NCI-H524 (cell line): Measurements from ENCODE around the gene SF3A1.

Experiments
- DNase-seq, 2 experiments: peaks; one replicate each; lab custom pipeline; 2025; lab: John Stamatoyannopoulos, UW

Gene SF3A1

DNA sequence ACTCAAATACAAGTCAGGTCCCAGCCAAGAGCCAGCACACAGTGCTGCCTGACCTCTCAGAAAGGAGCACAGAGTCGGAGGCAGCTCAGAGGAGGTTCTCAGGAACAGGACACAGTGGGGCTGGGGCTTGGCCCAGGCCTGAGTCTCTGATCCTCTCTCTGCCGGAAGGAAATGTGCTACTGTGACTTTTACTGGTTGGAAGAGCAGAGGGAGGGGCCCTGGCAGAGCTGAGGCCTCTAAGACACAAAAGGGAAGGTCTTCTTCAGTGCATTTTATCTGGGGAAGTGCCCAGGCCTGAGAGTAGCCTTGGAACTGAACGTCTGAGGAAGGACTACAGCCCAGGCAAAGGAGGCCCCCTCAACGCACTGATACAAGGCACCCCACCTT is 51.2 kb downstream of the SF3A1 start:
- DNase-seq: no peak

GRCh38 chr22:30304495-30305244 is 52.0 kb downstream of the SF3A1 start:
- peak in 1 of 2 experiments; percentile 31 for DNase-seq

GRCh38 chr22:30302810-30303138 is 53.9 kb downstream of the SF3A1 start:
- no peak for DNase-seq

DNA sequence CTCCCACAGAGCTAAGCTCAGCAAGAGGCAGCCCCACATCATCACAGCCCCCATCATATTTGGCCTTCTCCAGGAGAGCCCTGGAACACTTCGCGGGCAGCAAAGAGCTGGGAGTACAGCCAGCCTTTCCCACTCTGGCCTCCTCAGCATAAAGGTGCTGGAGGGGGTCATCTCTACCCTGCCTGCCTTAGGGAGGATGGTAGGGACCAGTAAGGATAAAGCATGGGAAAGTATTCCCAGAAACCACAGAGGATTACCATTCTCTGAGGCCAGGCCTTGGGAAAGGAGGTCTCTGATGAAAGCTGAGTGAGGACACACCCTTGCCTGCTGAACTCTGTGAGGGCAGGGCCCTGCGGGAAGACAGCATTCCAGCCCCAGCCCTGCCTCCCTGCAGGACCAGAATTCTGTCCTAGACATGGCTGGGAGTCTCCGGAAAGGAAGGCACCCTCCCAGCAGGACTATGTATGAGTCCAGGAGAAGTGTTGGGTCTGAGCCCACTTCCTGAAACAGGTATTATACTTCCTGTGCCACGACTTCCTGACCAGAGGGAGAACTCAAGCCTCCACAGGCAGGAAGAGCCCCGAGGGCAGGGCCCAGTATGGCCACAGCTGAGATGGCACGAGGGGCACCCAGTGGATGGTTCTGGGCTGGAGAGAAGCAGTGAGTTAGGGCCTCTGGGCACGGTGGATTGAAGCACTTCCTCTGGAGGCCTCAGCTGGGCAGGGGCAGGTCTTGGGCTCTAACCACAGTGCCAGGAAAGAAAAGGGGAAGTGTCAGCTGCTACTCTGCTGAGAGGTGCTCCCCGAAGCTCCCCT is 54.5 kb downstream of the SF3A1 start:
- no peak for DNase-seq

- DNase-seq: no peak
These were observed 57.4 kb downstream of the SF3A1 start for GRCh38 chr22:30299322-30299721.

GRCh38 chr22:30297991-30298701 is 58.5 kb downstream of the SF3A1 start:
- no peak for DNase-seq

DNA sequence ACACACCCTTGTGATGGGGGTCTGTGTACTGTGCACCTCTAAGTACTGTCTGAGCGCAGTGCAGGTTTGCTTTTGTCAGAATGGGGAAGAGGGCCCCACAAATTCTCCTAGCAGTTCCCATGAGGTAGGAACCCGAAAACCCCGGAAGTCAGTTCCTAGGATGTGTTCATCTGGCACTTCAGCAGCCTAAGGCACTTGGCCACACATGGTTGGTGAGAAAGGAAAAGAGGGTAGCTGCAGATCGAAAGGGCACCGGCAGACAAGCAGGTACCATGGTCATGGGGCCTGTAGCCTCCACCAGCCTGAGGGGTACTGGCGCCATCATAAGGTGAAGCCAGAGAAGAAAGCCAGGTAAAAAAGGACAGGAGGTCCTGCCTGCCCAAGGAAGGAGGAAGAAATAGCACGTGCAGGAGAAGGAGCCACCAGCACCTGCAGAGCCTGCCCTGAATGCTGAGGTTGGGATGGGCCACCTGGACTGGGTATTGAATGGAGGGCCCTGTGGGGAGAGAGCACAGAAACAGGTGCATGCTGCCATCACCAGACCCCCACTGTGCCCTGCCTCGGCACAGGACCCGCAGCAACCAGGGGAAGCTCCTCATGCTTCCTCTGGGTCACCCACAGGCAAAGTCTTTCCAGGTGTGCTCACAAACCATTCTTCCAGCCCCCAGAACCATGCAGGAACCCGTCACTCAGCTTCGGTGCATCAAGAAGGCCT is 59.3 kb downstream of the SF3A1 start:
- no peak for DNase-seq

- DNase-seq: no peak
These were observed 59.9 kb downstream of the SF3A1 start for GRCh38 chr22:30296833-30297232.

DNA sequence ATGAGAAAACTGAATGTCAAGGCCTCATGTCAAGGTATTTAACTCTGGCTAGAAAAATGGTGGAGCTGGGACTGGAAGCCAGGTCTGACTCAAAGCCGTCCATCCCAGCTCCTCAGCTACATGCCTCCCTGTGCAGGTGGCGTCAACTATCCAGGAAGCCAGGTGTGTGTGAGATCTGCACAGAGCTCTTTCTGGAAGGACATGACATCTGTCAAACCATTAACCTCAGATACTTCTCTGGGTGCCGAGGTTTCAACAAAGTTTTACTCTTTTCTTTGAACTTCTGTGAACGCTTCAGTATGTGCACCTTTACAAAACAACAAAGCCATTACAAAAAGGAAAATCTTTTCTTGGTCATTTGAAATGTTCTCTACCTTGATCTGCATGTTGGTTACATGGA is 60.4 kb downstream of the SF3A1 start:
- no peak for DNase-seq

DNA sequence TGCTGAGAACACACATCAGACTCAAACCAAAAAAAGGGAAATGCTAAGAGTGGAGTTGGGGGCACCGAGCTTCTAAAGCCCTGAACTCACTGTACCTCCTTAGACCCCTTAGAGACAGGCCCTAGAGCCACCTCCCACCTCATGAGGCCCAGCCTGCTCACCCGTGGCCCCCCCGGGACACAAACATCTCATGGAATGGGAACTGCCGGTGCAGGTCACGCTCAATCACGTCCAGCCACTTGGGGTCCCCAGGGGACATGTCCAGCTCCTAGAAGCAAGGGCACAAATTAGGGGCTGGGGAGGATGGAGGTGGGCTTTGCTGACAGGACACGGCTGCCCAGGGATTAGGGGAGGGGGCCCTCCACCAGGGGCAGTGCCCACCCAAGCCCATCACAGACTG is 61.1 kb downstream of the SF3A1 start:
- no peak for DNase-seq

DNA sequence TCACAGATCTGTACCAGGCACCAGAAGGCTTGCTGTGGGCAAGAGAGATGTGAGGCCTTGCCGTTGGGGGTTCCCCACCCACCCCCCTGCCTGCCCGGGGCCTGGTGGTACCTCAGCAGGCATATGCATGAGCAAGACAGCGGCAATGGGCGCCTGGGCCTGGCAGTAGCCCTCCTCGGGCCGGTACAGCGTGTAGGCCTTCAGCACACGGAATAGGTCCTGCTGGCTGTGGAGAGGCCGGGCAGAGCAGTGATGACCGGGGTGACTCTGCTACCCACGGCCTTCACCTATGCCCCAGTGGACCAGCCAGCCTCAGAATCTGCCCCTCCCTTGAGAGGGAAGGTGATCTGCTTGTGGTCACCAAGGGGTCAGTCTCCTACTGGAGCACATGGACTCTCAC is 61.9 kb downstream of the SF3A1 start:
- DNase-seq: no peak

DNA sequence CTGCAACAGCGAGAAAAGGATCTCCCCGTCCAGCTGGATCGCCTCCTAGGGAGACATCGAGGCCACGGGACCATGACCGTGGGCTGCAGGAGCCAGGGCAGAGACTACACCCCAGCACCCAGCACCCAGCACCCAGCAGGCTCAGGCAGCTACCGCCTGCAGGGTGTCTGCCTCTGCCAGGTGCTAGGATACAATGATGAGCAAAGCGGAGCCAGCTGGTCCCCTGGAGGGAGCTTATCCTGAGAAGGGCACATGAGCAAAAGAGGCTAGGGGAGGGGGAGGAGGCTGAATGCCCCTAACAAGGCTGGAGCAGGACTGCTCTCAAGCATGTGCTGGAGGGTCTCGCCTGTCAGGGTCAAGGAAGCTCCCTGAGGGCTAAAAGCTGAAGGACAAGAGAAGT is 62.6 kb downstream of the SF3A1 start:
- DNase-seq: peak; percentile 44 to 81

DNA sequence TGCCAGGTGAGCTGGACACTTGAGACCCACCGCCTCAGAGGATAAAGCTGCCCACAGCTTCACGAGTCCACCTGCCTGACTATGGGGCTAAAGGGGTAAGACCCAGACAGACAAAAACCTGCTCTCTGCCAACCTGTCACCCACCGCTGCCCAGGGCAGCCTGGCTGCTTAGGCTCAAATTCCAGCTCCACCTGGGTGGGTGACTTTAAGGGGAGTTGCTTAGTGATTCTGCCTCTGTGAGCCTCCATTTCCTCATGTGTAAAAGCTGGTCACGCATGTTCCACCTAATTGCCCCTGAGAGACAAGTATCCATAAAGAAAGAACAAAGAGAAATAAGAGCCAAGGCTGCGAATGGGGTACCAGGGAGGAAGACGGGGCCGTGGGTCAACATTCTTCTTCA is 63.7 kb downstream of the SF3A1 start:
- DNase-seq: no peak

DNA sequence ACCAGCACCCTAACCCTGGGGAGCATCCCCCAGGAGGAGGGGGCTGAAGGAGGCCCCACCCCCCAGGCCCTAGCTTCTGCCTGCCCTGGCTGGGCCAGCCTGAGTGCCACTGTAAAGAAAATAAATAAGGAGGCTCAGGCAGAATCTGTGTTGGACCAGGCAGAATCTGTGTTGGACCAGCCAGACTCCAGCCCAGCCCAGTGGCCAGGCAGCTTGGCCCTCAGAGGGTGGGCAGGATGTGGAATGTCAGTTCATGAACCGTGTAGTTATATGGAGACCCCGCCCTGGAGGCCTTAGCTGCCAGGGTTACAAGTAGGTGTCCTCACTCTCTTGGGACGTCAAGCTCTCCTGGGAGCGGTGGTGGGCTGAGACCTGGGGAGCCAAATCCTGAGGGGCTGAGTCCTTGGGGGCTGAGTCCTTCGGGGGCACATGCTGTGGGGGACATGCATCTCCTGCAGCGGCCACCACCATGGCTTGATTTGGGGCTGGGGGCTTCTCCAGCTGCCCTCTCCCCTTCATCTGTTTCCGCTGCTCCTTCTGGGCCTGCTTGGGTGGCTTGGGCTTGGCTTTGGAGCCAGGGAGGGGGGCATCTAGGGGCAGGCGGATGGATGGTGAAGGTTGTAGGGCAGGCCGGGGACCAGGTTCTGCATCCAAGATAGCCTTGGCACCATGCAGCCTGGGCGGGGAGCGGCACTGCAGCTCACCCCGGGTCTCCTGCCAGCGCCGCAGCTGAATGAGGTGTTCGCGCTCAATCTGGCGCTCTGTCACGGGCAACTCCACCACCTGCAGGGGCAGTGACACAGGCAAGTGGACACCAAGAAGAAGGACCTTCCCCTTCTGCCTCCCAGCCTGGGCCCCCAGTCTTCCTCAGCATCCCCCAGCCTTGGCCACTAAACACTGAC is 64.4 kb downstream of the SF3A1 start:
- DNase-seq: no peak

DNA sequence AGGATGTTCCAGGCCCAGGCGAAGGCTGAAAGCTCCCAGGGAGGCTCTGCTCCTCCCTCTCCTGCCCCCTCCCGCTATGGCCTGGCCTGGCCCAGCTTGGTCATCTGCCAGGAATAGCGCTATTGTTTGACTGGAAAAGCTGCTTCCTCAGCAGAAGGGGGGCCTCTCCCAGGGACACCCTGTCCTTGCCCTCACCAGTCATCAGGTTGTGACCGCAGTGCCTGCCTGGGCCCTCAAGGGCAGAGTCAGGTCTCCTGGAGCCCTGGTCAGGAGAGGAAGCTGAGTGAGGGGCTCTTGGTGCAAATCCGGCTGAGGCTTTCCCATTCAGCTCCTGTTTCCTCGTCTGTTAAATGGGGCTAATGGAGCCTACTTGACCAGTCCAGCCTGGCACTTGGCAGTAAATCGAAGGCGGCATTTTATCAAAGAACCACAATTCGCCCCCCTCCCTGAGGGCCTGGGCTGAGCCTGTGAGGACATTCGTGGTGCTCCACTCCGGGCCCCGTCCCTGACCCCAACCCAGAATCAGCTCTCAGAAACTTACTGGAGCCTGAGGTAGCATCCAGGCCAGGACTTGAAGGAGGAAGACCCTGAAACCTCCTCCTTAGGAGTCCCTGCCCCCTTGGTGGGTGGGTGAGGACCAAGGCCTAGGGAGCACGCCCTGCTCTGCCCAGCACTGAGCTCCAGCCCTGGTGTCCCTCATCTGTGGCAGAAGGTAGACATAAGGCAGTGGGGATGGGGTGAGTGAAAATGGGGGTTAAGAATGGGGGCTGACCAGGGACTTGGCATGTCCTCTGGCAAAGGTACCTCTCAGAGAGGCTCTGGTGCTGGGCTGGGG is 65.4 kb downstream of the SF3A1 start:
- DNase-seq: no peak

- DNase-seq: peak in 1 of 2 experiments; percentile 36
These were observed 66.2 kb downstream of the SF3A1 start for GRCh38 chr22:30290342-30291057.

- no peak for DNase-seq
These were observed 66.7 kb downstream of the SF3A1 start for GRCh38 chr22:30289980-30290313.

- peak; percentile 96 to 99 for DNase-seq
These were observed 67.3 kb downstream of the SF3A1 start, which contains the start of gene CASTOR1 for GRCh38 chr22:30289141-30289979. Gene CASTOR1, minus strand, starts transcription at chr22:30289505. Its CDS starts 8 bp downstream, at chr22:30289497.
